ENCODE results near the gene BTG2.

- no peak for TF ChIP-seq CTCF (IDR thresholded peaks at IDR 0.05)
- TF ChIP-seq POLR2A (IDR thresholded peaks at IDR 0.05) = no peak
Observed at GRCh38 chr1:203354246-203354645, 48.9 kb downstream of the BTG2 start.

All from thyroid gland (tissue), 4 donors.